Measurements from ENCODE around the gene TRPM4.

TRPM4 gene

DNA sequence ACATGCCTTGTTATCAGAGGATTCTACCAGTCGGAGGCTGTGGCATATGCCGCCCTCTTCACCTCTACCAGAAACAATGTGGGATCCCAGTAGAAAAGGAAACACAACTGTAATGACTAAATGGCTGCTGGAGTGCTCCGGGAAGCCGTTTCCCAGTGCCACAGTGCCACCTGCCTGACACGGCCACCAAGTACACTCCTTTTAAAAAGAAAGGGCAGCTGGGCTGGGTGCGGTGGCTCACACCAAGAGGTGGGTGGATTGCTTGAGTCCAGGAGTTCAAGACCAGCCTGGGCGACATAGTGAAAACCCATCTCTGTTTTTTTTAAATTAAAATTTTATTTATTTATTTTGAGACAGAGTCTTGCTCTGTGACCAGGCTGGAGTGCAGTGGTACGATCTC, 67.3 kb downstream of the TRPM4 start:
- Mint-ChIP-seq H3K27ac (no peak overlapping the region), H3K27me3 (ENCODE audit: low read depth) (peaks cover 2% of the 10 kb centered on the region)
- peak; percentile 26 for DNase-seq (ENCODE audit: low spot score)

DNA sequence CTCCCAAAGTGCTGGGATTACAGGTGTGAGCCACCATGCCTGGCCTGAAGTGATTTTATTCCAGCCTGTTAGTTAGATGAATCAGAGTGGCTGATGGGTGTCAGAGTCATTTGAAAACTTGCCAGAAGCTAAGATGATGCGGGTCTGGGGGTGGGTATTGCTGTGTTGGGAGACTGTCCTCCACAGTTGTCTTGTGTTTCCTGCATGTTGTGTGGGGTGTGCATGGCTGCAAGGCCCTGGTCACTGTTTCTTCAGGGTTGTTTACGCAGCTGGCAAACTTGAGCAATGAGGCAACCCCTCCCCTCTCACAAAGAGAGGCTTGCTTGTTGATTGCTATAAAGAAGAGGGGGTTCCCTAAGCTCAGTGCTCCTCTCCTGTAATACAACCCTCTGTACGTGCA, 71.8 kb downstream of the TRPM4 start:
- DNase-seq (ENCODE audit: low spot score), result no peak
- Mint-ChIP-seq H3K9me3 (no peaks in the 10 kb centered on the region), H3K27ac (no peak overlapping the region), H3K27me3 (ENCODE audit: low read depth) (peaks cover 4% of the 10 kb centered on the region), H3K4me1 (ENCODE audit: low read depth) (peaks cover 16% of the 10 kb centered on the region), H3K36me3 (ENCODE audit: low read depth) (no peaks in the 10 kb centered on the region), H3K4me3 (no peak overlapping the region)

More for the DNA sequence above, 67.3 kb downstream of the TRPM4 start:
- no peaks in the 10 kb centered on the region for H3K9me3 Mint-ChIP-seq
- peaks cover 8% of the 10 kb centered on the region for H3K4me1 Mint-ChIP-seq (ENCODE audit: low read depth)
- no peak overlapping the region for H3K4me3 Mint-ChIP-seq
- H3K36me3 Mint-ChIP-seq (ENCODE audit: low read depth), result no peaks in the 10 kb centered on the region

DNA sequence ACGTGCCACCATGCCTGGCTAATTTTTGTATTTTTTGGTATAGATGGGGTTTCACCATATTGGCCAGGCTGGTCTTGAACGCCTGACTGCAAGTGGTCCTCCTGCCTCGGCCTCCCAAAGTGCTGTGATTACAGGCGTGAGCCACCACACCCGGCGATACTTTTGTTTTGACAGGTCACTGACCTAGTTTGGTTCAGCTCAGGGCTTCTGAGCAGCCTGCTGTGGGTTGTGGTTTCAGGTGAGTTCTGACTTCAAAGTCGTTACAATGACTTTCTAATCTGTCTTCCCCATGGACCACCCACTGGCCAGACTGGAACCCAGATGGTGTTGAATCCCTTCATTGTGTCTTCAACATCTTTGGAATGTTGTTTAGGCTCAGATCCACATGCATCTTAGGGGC, 73.8 kb downstream of the TRPM4 start:
- no peaks in the 10 kb centered on the region for H3K9me3 Mint-ChIP-seq
- peaks cover 8% of the 10 kb centered on the region for H3K4me1 Mint-ChIP-seq (ENCODE audit: low read depth)
- peak overlapping the region; percentile 45 for H3K27ac Mint-ChIP-seq
- H3K4me3 Mint-ChIP-seq, result no peak overlapping the region
- no peak for DNase-seq (ENCODE audit: low spot score)
- H3K27me3 Mint-ChIP-seq (ENCODE audit: low read depth), result peaks cover 3% of the 10 kb centered on the region
- H3K36me3 Mint-ChIP-seq (ENCODE audit: low read depth), result no peaks in the 10 kb centered on the region

DNA sequence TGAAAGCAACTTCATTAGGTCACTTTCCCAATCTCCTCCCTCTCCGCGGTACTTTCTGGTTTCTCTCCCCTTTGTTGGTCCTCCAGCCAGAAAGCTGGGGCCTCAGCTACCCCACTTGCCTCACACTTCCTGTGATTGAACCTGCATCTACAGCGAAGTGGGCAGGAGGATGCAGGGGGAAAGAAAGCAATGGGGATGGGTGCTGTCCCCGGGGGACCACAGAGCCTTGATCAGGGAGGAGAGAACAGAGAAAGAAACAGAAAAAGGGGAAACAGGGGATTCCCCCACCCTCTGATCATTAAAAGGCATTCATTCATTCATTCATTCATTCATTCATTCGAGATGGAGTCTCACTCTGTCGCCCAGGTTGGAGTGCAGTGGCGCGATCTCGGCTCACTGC, 74.2 kb downstream of the TRPM4 start:
- Mint-ChIP-seq H3K9me3 (no peaks in the 10 kb centered on the region), H3K36me3 (ENCODE audit: low read depth) (no peaks in the 10 kb centered on the region), H3K4me3 (no peak overlapping the region), H3K4me1 (ENCODE audit: low read depth) (peaks cover 8% of the 10 kb centered on the region), H3K27me3 (ENCODE audit: low read depth) (peaks cover 3% of the 10 kb centered on the region), H3K27ac (peak overlapping the region; percentile 45)
- no peak for DNase-seq (ENCODE audit: low spot score)

GRCh38 chr19:49233163-49233562, 75.6 kb downstream of the TRPM4 start:
- Mint-ChIP-seq H3K36me3 (ENCODE audit: low read depth) (no peaks in the 10 kb centered on the region), H3K9me3 (no peaks in the 10 kb centered on the region), H3K4me3 (no peak overlapping the region), H3K27me3 (ENCODE audit: low read depth) (peaks cover 6% of the 10 kb centered on the region), H3K4me1 (ENCODE audit: low read depth) (peaks cover 8% of the 10 kb centered on the region), H3K27ac (no peak overlapping the region)
- no peak for DNase-seq (ENCODE audit: low spot score)

DNA sequence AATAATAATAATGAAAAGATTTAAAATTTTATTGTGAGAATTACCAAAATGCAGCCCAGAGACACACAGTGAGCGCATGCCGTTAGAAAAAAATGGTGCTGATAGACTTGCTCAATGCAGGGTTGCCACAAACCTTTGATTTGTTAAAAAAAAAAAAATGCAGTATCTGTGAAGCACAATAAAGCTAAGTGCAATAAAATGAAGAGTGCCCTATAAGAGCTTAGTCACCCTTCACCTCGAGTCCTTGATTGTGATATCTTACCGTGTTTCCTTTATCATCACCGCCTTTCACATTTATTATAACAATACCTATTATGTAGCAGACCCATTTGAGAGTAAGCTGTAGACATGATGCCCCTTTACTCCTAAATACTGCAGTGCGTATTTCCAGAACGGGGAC, 84.2 kb downstream of the TRPM4 start:
- Mint-ChIP-seq H3K4me1 (ENCODE audit: low read depth) (no peaks in the 10 kb centered on the region), H3K9me3 (no peaks in the 10 kb centered on the region), H3K36me3 (ENCODE audit: low read depth) (no peaks in the 10 kb centered on the region), H3K27me3 (ENCODE audit: low read depth) (peaks cover 3% of the 10 kb centered on the region), H3K27ac (no peak overlapping the region), H3K4me3 (no peak overlapping the region)
- DNase-seq (ENCODE audit: low spot score), result no peak

GRCh38 chr19:49243129-49243528, 85.5 kb downstream of the TRPM4 start:
- H3K4me1 Mint-ChIP-seq (ENCODE audit: low read depth), result no peaks in the 10 kb centered on the region
- no peaks in the 10 kb centered on the region for H3K9me3 Mint-ChIP-seq
- no peak overlapping the region for H3K27ac Mint-ChIP-seq
- no peaks in the 10 kb centered on the region for H3K36me3 Mint-ChIP-seq (ENCODE audit: low read depth)
- no peaks in the 10 kb centered on the region for H3K27me3 Mint-ChIP-seq (ENCODE audit: low read depth)
- no peak for DNase-seq (ENCODE audit: low spot score)
- no peak overlapping the region for H3K4me3 Mint-ChIP-seq

- Mint-ChIP-seq H3K36me3 (ENCODE audit: low read depth) (no peaks in the 10 kb centered on the region), H3K27ac (no peak overlapping the region), H3K9me3 (no peaks in the 10 kb centered on the region), H3K4me1 (ENCODE audit: low read depth) (no peaks in the 10 kb centered on the region), H3K4me3 (no peak overlapping the region), H3K27me3 (ENCODE audit: low read depth) (no peaks in the 10 kb centered on the region)
- DNase-seq (ENCODE audit: low spot score), result no peak
Measured at GRCh38 chr19:49243726-49244125, 86.1 kb downstream of the TRPM4 start.

- Mint-ChIP-seq H3K36me3 (ENCODE audit: low read depth) (no peaks in the 10 kb centered on the region), H3K27me3 (ENCODE audit: low read depth) (no peaks in the 10 kb centered on the region), H3K4me1 (ENCODE audit: low read depth) (no peaks in the 10 kb centered on the region), H3K9me3 (no peaks in the 10 kb centered on the region), H3K27ac (no peak overlapping the region), H3K4me3 (no peak overlapping the region)
- no peak for DNase-seq (ENCODE audit: low spot score)
Measured at GRCh38 chr19:49244256-49244655, 86.7 kb downstream of the TRPM4 start.

GRCh38 chr19:49247676-49248075, 90.1 kb downstream of the TRPM4 start:
- Mint-ChIP-seq H3K27ac (no peak overlapping the region), H3K4me3 (no peak overlapping the region), H3K9me3 (no peaks in the 10 kb centered on the region), H3K27me3 (ENCODE audit: low read depth) (peaks cover 7% of the 10 kb centered on the region), H3K4me1 (ENCODE audit: low read depth) (no peaks in the 10 kb centered on the region), H3K36me3 (ENCODE audit: low read depth) (no peaks in the 10 kb centered on the region)
- no peak for DNase-seq (ENCODE audit: low spot score)

DNA sequence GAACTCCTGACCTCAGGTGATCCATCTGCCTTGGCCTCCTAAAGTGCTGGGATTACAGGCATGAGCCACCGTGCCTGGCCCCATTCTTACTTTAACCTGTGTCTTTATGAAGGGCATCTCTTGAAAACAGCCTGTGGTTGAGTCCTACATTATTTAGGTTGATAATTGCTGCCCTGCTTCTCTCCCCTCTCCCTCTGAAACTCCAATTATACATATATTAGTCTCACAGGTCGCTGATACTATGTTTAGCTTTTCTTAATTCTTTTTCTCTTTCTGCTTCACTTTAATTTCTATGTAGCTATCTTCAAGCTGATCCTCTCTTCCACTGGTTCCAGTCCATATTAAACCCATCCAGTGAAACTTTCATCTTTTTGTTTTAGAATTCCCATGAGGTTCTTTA, 92.3 kb downstream of the TRPM4 start:
- H3K4me3 Mint-ChIP-seq, result no peak overlapping the region
- no peaks in the 10 kb centered on the region for H3K9me3 Mint-ChIP-seq
- no peak overlapping the region for H3K27ac Mint-ChIP-seq
- no peaks in the 10 kb centered on the region for H3K4me1 Mint-ChIP-seq (ENCODE audit: low read depth)
- H3K27me3 Mint-ChIP-seq (ENCODE audit: low read depth), result peaks cover 7% of the 10 kb centered on the region
- no peaks in the 10 kb centered on the region for H3K36me3 Mint-ChIP-seq (ENCODE audit: low read depth)
- DNase-seq (ENCODE audit: low spot score), result no peak

DNA sequence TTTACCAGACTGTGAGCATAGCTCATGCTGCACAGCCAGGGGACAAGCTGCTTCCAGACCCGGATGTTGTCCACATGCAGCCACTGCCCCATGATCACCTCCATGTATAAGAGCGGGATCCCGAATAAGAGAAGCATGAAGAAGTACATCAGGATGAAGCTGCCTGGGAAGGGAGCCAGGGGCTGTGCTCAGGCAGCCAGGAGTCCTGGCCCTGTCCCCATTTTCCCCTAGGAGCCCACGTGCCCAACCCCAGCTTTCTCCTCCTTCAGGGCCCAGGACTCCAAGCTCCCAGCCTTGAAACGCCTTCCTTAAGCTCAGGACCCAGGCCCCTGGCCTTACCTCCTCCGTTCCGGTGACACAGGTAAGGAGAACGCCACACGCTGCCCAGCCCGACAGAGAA, 98.1 kb downstream of the TRPM4 start:
- peaks cover 18% of the 10 kb centered on the region for H3K9me3 Mint-ChIP-seq
- no peak for DNase-seq (ENCODE audit: low spot score)
- H3K4me3 Mint-ChIP-seq, result no peak overlapping the region
- H3K4me1 Mint-ChIP-seq (ENCODE audit: low read depth), result no peaks in the 10 kb centered on the region
- H3K36me3 Mint-ChIP-seq (ENCODE audit: low read depth), result no peaks in the 10 kb centered on the region
- no peak overlapping the region for H3K27ac Mint-ChIP-seq
- H3K27me3 Mint-ChIP-seq (ENCODE audit: low read depth), result peaks cover 2% of the 10 kb centered on the region

- H3K27ac Mint-ChIP-seq, result no peak overlapping the region
- H3K9me3 Mint-ChIP-seq, result peaks cover 20% of the 10 kb centered on the region
- no peaks in the 10 kb centered on the region for H3K36me3 Mint-ChIP-seq (ENCODE audit: low read depth)
- H3K4me3 Mint-ChIP-seq, result no peak overlapping the region
- peaks cover 5% of the 10 kb centered on the region for H3K27me3 Mint-ChIP-seq (ENCODE audit: low read depth)
- no peaks in the 10 kb centered on the region for H3K4me1 Mint-ChIP-seq (ENCODE audit: low read depth)
- no peak for DNase-seq (ENCODE audit: low spot score)
Measured at GRCh38 chr19:49256691-49257090, 99.1 kb downstream of the TRPM4 start.

All from T-helper 2 cell treated with Interferon-gamma antibody and Interleukin-4, amounts not matched to agents 5 μg/mL and 100 μg/mL, for 36 hours (primary cell).